GM19372 (cell line): ENCODE data around the gene DHH.

Experiments used
- ATAC-seq: cut with Tn5 transposase; IDR thresholded peaks from one replicate; pipeline ENCODE4 v1.9.1; 2021; ENCODE audit warnings: mild to moderate bottlenecking, low read depth, moderate library complexity; ENCODE audit not compliant: unreplicated experiment

Gene DHH

DNA sequence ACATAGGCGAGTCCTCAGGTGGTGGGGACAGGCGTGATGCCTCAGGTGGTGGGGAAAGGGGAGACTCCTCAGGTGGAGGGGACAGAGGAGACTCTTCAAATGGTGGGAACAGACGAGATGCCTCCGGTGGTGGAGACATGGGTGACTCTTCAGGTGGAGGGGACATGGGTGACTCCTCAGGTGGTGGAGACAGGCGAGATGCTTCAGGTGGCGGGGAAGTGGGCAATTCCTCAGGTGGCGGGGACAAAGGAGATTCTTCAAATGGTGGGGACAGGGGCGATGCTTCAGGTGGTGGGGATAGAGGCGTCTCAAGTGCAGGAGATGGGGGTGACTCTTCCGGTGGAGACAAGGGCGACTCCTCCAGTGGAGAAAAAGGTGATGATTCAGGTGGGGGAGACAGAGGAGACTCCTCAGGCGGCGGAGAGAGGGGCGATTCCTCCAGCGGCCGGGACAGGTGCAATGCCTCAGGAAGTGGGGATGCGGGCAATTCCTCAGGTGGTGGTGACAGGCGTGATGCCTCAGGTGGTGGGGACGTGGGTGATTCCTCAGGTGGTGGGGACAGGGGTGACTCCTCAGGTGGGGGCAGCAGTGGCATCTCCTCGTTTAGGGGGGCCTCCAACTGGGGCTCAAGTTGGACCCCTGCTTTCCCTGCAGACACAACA is 42.7 kb downstream of the DHH start:
- no peak for ATAC-seq

DNA sequence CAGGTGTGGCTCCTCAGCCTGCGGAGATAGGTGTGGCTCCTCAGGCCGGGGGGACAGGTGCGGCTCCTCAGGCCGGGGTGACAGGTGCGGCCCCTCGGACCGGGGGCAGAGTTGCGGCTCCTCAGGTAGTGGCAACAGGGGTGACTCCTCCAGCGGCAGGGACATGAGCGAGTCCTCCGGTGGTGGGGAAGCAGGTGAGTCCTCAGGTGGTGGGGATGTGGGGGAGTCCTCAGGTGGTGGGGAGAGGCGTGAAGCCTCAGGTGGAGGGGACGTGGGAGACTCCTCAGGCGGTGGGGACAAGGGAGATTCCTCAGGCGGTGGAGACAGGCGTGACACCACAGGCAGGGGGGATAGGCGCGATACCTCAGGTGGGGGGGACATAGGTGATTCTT is 43.2 kb downstream of the DHH start:
- ATAC-seq: no peak

DNA sequence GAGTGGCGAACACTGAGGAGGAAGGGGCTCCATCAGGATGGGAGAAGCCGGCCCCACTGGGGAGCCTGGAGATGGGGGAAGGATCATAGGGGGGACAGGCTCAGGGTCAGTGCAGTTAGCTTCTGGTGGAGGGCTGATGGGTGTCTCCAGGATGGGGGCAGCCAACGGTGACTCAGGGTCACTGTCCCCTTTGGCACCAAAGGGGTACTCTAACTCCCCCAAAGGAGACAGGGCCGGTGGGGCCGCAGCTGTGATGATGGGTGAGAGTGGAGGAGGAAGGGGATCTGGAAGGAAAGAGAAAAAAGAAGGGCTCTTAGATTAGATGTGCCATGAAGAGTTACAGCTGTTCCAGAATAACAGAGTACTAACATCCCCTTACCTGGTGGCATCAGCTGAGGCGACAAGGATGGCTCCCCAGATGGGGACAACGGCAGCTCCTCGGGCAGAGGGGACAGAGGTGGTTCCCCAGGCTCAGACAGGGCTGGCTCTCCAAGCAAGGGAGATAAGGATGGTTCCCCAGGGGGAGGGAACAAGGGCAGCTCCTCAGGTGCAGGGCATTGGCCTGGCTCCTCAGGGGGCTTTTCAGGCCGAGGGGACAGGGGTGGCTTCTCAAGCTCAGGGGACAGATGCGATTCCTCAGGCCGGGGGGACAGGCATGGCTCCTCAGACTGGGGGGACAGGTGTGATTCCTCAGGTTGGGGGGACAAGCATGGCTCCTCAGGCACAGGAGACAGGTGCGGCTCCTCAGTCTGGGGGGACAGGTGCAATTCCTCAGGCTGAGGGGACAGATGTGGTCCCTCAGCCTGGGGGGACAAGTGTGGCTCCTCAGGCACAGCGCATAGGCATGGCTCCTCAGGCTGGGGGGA is 43.9 kb downstream of the DHH start:
- no peak for ATAC-seq

DNA sequence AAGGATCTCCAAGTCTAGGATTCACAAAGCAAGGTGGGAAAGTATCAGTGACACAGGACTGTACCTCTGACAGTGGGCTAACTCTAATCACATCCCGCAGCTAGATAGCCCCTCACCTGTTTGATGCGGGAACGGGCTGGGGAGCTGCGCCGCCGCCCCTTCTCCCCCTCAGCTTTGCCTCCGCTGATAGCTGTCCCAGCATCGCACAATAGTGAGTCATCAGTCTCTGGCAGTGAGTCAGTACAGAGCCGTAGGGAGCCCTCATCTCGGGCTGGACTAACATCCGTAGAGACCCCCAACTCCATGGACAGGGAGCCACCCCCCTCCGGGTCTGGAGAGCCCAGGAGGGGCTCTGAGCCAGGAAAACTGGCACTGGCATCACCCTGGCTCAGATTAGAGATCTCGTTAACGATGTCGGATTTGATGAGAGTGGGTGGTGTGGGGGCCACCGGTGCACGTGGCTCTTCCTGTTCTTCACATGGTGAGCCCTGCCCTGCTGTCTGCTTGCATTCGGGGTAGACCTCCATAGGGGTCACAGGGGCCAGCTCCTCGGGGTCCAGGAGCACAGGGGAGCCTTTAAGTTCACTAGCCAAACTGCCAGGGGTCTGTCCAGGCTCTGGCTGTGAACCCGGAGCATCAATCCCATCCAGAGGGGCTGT is 44.9 kb downstream of the DHH start:
- ATAC-seq: no peak

DNA sequence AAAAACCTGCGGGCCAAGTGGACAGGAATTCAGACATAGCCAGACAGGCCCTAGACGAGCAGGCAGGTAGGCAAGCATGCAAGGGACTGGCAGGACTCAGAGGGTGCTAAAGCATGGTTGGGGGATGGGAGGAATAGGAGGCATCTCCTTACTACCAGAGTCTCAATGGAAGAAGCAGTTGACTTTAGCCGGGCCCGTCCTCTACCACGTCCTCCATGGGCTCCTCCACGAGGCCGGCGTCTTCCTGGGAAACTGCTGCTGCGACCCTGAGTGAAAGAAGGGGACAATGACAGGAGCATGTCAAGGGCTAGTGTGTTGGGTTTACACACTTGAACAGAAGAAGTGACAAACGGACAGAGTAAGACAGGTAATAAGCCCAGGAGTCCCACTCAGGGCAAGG is 45.6 kb downstream of the DHH start:
- ATAC-seq: no peak

- ATAC-seq: no peak
Observed at GRCh38 chr12:49046129-49046895, 48.3 kb downstream of the DHH start.

DNA sequence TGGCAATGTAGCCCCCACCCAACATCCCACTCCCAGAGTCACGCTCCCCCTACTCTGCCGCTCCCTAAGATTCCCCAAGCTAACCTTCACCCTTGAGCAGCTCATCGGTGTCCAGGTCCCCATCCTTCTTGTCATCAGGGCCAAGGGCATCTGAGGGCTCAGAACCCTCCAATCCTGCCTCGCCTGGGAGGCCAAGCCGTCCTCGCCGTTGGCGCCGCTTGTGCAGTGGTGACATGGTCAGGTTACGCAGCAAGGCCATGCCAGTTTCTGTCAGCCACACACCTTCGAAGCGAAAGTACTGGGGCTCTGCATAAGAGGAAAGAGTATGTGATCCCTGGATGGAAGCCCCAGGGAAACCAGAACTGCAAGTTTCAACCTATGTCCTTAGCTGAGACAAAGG is 49.9 kb downstream of the DHH start:
- no peak for ATAC-seq

DNA sequence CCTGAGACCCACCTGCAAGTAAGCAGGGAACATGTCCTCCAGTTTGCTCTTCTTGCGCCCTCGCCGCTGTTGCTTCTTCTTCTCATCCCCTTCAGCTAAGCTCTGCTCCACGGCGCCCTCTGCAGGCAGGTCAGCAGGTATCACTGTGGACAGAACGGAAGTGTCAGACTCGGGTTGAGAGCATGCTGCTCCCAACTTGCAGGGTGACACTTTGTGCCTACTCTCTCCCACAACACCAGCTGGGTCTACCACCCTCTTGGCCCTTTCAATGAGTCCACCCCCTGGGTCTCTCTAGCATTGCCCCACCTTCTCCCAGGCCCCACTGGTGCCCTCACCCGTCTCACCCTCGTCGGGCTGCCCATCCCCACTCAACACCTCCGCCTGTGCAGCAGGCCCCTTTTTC is 50.7 kb downstream of the DHH start:
- ATAC-seq: no peak

- ATAC-seq: no peak
Observed at GRCh38 chr12:49043241-49043640, 51.4 kb downstream of the DHH start.

GRCh38 chr12:49041881-49042484 is 52.6 kb downstream of the DHH start:
- no peak for ATAC-seq

DNA sequence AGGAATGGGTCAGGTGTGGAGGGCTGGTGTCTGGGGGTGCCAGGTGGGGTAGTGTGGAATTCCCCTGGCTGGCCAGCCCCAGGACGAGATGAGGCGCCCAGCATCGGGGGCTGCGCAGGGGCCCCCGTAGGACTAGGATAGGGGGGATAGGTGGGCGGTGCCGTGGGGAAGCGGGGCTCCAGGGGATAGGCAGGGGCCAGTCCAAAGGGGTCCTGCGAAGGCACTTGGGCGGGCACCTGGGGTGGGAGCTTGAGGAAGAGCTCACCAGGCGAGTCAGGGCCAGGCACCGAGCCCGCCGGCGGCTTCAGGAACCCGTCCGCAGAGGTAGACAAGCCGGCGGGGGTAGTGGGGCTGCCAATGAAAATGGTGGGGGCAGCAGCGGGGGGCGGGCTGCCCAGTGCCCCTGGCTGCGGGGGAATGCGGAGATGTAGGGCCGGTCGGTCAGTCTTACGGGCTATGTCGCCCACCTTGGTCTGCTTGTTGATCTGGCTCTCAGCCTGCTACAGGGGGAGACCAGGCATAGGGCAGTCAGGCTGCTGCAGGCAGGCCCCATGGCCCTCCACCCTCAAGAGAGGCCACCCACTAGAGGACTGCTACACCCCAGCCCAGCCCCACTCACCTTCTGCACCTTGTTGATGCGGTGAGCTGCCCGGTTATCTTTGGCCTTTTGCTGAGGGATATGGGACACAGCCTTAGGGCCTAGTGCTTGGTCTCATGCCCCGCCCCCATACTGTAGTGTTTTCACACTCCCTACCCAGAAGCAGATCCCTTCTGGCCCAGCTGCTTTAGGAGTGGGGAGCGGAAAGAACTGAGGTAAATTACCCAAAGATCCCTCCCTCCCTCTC is 53.3 kb downstream of the DHH start:
- ATAC-seq: no peak

DNA sequence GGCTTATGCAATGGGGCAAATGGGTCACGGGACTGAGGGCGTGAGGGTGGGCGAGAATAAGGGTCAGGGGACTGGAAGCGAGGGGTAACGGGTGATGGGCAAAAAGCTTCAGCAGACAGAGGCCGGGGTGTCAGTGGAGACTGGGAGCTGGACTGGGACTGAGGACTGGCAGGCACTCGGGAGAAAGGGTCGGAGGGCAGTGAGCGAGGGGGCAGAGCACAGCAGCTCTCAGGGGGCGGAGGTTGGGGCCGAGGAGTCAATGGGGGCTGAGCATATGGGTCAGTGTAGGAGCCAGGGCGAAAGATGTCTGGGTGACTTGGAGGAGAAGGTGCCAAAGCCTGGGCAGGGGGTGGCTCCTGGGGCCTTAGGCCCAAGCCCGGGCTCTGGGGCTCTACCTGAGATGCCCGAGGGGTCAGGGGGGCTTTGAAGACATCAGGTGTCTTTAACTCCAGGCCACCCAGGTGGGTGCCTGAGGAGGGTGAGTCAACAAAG is 54.2 kb downstream of the DHH start:
- no peak for ATAC-seq

DNA sequence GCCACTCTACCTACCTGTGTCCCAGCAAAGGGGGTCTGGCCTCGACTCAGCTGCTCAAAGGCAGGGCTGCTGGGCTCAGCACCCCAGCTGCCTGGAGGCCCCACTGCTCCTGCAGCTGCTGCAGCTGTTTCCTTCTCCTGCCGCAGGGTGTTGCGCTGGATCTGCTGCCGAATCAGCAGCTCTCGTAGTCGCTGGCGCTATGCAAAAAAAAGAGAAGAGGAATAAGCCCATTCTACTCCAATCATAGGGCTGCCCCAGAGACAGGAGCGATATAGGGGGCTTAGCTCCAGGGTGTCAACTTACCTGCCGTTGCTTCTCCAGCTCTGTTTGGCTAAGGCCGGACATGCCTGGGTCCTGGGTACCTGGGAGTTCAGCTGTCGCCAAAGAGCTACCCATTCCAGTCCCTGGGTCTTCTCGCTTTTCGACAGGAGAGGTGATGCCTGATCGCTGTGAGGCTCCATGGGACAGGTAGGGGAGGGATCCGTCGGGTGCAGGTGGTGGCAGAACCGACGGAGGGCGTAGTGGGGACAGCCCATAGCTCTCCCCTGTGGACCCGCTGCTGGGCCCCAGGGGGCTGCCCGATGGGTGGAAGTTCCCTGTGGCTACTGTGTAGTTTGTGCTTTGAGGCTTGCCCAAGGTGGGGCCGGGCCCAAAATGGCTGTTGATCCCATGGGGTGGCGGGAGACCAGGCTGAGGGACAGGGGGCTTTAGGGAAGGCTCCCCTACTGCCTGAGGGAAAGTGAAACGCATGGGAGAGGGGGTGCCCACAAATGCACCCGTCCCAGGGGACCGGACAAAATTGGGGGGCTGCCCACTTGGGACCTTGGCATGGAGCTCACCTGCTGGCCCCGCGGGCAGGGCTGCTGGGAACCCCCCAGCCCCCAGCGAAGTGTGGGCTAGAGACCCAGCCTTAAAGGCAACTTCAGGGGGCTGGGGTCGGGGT is 54.9 kb downstream of the DHH start:
- no peak for ATAC-seq

DNA sequence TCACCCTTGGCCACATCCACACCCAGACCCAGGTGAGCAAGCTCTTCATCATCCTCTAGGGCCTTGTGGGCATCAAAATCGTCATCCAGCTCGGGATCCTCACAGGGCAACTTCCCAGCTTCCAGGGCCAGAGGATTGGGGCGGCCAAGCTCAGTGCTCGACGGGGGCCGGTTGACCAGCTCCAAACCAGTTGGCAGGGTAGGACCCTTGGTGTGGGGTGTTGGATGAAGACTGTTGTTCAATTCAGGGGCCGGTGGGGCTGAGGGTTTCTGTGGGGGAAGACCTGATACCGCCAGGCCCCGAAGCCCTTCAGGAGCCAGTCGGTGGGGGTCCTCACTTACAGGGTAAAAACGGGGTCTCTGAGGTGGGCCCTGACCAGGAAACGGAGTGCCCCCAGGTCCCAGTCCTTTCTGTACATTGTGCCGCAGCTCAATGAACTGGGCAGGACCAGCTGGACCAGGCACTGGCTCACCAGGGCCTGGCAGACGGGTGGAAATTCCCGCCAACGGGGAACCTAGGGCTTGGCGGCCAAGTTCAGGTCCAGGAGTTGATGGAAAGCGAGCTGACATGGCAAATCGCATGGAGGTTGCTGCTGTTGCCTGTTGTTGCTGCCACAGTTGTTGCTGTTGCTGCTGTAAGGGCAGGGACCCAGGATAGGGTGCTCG is 56.2 kb downstream of the DHH start:
- no peak for ATAC-seq

DNA sequence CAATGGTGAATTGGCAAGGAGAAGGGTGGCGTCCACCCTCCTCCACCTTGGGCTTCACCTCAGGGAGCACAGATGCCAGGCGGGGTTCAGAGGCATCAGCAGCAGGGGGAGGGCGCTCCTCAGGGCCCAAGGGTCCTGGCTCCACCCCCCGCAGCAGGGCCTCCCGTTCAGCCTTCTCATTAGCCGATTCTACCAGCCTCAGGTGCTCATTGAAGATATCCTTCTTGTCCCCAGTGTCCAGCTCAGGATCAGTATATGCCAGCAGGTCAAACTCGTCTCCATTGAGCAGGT is 56.7 kb downstream of the DHH start:
- ATAC-seq: no peak

DNA sequence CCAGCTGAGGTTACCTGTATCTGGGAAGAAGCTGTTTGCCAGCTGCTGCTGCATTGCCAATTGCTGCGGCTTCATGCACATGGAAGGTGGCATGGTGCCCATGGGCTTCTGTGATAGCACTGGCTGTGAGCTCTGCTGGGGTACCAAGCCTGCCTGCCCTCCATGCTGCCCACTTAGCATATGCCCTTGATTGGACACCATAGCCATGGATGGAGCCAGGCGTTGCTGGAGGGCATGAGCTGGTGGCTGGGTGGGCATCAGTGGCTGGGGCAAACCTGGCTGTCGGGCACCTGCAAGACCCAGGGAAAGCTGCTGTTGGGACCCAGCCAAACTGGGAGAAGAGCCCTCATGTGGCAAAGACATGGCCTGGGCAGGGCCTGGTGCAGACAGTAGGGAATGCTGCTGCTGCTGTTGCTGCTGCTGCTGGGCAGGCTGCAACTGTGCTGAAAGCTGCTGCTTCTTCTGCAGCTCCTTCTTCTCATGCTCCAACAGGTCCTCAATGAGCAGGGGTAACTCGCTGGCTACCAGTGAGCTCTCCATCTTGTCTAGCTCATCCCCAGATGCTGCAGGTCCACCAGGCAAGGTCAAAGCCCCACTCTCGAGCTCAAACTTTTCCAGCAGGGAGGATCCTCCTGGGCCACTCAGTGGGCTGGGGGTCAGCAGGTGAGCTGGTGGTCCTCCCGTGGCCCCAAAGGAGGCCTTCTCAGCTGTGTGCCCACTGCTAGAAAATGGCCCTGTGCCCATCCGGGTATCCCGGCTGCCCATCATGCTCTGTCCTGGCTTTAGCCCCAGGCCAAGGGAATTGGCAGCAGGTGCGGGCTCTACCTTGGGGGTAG is 57.3 kb downstream of the DHH start:
- no peak for ATAC-seq
